ENCODE measurements around the gene AFF3.
A peak's percentile ranks its signal among the peaks of the same experiment; 100 is the strongest.
"Not testable (repeated sequence)": the region's sequence is repeated elsewhere in the genome, so short reads cannot be mapped to it uniquely, and the experiment has no call there.

The AFF3 gene

DNA sequence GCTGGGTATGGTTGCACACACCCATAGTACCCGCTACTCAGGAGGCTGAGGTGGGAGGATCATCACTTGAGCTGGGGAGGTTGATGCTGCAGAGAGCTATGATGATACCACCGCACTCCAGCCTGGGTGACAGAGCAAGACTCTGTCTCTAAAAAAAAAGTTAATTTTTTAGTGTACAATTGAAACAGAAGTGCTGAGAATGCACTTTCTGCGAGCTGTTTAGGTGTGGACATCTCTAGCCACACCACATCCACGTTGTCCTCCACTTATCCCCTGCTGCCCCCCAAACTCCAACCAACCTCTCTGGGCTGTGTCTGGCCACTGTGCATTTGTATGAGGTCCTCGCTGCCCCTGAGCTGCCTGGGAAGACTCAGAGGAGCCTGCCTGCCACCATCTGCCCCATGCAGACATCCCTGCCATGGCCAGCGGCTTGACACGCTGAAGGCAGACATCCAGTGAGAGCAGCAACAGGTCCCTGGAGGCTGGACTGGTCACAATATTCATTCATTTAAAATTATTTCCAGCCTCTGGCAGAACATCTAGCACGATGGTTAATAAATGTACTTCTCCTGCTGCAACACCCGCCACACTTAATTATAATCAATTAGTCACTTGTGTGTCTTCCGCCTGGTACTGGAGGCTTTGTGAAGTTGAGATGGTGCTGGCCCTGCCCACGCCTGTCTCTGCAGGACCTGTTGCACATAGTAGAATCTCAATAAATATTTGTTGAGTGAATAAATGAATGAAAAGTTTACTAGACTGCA is 3.7 kb upstream of the AFF3 start:
- no peak for DNase-seq

DNA sequence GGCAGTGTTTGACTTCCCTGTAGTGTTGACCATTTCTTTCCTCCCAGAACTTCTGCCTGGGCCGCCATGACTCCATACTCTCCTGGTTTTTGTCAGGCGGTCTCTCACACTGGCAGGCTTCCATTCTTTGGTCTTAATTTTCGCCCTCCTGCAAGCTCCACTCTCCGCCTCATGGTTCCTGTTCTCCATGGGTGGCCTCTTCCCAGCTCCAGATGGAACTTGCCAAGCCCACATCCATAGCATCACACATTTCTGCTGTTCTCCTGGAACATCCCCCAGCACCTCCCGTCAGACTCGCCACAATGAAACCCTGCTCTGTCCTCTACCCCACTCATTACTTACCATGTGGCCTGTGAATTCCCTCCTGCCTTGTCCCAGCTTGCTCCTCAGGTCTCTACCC is 896 bp upstream of the AFF3 start:
- no peak for DNase-seq

DNA sequence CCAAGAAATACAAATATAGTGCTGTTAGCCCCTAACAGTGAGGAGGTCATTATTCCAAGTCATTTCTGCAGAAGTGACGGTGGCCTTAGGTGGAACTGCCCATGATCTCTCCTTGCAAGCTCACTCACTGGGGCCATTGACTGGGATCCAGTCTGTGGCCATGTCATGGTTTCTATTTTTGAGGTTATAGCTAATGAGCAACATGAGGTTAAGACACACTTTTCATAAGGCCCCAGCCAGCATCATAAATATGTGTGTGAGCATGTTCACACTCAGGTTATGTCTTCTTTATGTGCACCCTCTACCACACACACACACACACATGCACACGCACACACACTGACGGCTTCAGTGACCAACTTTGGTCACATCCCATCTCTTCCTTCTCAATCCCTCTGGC is 484 bp downstream of the AFF3 start:
- DNase-seq, result no peak

DNA sequence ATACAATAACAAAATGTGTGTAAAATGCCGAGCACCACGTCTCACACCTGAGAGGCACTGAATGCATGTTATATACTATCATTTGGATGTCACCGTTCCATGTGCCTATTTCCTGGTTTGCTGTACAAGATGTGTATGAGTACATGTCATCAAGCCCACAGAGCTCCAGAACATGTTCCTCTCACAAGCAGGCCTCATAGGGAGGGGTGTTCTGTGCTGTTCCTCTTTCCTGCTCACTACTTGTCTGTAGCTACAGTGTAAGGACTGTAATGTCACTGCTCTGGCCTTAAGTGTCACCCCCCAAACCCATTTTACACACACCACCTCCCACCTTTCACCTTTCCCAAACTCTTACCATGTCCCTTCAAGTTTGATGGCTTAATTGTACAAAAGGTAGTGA is 1.8 kb downstream of the AFF3 start:
- no peak for DNase-seq

DNA sequence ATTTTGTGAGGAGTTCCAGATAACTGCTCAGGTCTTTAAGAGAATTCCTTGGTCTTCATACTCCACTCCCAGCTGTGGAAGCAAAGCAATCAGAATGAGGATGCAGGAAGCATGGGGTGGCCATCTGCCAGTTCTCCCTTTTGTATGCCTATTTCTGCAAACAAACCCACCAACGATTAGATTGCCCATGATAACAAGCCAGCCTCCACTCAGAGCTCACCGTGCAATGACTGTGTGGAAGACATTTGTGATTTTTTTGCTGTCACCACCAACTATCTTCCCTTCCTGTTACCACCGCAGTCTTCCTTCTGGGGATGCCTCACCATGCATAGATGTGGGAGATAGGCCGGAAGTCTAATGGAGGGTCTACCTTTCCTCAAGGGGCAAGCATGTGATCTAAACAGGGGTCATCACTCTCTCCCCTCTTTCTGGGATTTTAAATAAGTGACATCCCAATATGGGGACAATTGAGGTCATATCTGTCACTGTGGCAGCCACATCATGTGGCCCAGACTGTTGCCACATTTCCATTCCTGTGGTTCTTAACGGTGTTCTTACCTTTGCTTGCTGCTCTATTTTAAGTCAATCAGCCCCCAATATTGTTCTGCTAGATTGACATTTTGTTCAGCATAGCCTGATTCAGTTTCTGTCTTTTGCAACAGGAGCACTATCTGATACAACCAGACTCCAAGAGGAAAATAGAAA is 4.4 kb downstream of the AFF3 start:
- no peak for DNase-seq

DNA sequence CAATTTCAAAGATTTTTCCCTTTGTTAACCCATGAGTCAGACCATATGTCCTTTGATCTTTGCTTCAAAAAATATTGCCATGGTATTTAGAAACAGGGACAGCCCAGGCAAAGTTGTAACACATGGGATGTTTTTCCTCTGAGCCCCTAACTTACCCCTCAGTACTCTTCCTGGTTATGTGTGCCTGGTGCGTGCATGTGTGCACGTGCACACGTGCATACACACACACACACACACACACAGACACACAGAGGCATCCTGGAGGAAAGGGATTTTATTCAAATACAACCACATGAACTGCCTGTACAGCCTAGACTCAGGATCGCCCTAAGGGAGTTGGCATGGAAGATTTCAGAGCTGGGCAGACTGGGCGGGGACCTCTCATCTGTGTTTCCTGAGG is 5.1 kb downstream of the AFF3 start:
- DNase-seq, result peak in 1 of 2 experiments; percentile 3

DNA sequence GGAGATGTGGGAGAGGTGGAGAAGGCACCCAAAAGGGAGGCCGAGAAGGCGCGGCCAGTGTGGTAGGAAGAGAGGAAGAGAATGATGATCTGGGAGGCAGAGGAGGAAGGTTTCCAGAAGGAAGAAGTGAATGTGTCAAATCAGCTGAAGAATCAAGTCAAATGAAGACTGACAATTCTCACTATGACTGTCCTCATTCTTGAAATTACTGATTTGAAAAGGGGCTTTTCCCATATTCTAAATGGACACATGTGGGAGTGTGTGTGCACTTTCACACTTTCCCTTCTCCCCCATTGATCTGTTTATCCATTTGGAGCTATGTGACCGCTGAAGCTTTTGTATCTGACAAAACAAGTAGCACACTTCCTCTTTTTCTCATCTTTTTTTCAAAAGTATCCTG is 6.1 kb downstream of the AFF3 start:
- no peak for DNase-seq

DNA sequence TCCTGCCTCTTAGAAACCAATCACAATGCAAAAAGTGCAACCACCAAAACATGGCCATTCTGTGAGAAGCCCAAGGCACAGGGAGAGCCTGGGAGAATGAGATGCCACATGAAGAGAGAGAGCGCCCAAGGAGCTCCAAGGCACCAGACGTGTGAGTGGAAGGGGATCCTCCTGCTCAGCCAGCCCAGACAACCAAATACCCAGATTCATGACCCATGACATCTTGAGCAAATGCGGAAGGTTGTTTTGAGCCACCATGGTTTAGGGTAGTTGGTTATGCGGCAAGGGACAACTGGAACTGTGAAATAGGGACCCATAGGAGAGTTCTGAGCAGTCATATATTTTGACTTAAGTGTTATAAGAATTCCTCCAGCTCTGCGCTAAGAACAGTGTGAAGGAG is 7.0 kb downstream of the AFF3 start:
- DNase-seq, result no peak

DNA sequence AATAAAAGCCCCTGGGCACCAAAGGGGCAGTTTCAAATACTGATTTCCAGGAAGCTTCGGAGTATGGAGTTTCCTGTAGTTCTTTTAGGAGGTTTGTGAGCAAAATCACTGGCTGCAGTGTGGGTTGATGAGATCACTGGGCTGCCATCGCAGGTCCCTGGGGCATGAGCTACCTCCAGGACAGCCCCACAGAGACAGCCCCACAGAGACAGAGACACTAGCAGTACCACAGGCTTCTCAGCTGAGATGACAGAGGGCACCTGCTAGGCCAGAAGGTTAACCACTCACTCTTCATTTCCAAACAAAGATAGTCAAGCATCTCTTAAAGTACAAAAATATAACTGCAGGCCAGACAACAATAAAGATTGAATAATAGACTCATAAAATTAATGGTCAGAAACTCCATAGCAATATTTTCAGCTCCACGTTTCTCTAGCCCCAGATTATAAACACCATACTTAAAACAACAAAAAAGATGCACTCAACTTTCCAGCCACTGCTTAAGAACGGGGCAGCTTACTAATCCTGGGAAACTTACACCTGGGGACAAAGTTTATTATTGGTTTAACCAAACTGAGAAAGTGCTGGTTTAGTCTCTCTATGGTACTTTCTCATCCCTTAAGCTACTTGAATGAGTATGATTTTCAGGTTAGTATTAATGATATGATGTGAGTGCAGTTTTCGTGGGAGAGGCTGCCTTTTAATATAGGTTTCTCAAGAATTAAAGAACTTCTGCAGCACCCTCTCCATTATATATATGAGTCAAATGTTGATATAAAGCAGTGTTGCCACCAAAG is 11.6 kb downstream of the AFF3 start:
- no peak for DNase-seq

DNA sequence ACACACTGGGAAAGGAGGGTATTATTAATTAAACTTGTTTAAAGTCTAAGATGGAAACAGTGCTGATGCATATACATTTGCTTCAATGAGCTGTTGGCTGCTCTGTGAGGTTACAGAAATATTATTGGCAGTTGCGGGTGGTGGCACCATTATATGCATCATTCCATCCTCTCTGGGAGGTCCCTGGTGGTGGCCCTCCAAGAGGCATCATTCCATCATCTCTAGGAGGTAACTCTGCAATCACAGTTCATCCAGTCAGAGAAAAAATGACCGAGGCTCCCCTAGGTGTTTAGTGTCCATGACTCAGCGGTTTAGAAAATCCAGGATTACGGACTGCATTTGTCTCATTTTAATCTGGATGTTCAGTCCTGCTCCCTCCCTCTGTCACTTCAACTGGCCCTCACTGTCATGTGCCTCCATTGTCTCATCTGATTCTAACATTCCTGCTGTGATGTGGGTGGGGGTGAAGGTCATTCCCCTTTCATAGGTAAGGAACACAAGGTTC is 15.4 kb downstream of the AFF3 start:
- no peak for DNase-seq

DNA sequence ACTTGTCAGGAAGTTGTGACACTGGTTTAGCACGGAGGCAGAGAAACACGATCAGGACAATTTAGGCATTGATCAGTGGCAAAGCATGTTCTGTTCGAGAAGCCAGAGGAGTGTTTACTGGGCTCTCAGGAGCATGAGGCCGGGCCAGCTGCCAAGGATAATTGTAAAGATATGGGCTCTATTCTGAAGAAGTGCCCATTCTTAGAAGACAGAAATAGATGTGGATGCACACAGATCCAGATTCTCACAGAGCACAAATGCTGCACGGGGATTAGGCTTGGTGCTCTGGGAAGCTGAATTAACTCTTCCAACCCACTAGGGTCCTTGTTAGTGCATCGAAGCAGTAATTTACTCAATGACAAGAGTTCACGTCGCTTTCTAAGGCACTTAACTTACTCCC is 16.2 kb downstream of the AFF3 start:
- no peak for DNase-seq

DNA sequence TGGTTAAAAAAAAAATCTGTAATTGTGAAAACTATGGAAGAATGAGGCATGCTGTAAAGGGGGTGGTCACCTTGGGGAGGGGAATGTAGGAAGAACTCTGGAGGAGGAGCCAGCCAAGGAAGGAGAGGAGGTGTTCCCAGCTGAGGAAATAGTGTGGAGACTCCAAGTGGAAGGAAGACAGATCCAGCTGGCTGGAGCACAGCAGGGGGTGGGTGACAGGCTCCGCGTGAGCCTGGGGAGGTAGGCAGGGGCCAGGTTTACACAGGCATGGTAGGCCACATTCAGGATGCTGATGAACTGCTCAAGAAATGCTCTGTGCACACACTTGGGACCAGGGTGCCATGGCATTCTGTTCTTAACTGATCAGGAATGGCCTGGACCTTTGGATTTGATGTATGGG is 16.8 kb downstream of the AFF3 start:
- DNase-seq, result no peak

DNA sequence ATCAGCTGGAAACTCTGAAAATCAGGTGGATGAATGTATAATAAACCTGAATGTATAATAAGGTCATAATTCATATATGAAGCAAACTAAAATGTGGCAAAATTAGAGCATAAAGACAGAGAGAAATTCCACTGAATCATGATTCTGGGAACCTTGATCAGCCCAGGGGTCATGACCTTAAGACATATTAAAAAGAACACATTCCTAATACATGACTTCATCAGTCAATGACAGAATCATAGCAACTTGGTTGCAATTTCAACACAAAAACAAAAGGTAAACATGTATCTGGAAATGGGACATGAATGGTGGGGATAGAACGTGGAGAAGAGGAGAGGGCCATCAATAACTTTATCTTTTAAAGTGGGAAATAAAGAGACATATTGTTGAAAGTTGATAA is 17.6 kb downstream of the AFF3 start:
- no peak for DNase-seq

DNA sequence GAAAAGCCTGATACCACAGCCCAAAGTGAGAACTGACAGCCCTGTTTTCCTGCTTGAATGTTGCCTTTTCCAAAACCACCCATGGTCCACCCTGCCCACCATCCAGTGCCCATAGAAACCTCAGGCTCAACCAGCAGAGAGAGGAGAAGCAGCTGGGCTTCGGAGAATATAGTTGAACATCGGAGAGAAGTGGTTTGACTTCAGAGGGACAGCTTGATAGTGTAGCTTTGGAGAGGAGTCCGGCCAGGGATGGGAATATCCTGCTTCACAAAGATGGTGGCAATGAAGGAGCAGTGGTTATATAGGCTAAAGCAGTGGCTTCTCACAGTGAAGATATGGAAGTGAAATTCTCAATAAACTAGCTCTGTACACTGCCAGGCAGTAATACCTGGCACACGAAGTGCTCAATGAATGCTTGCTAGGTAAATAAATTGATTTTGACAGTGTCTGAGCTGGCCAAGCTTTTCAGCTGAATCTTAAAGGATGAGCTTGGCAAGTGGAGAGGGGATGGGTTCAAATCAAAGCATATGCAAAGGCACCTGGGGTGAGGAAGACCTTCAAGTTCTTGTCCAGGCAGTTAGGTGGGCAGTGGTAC is 21.2 kb downstream of the AFF3 start:
- DNase-seq, result no peak

DNA sequence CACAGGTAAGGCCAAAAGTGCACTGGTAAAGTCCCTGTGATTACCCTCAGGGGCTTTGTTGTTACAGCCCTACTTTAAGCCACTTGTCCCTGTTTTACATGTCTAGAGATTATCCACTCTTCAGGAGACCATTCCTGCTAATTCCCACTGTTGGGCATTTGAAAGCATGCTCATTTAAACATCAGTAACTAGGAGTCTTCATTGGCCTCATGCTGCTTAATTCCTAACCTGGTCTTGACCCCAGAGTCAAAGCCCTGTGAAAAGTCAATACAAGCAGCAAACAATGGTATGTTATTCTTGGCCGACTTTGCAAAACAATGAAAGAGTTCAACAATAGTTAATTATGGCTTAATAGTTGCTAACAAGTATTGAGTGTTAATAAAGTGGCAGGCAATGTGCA is 23.2 kb downstream of the AFF3 start:
- no peak for DNase-seq

DNA sequence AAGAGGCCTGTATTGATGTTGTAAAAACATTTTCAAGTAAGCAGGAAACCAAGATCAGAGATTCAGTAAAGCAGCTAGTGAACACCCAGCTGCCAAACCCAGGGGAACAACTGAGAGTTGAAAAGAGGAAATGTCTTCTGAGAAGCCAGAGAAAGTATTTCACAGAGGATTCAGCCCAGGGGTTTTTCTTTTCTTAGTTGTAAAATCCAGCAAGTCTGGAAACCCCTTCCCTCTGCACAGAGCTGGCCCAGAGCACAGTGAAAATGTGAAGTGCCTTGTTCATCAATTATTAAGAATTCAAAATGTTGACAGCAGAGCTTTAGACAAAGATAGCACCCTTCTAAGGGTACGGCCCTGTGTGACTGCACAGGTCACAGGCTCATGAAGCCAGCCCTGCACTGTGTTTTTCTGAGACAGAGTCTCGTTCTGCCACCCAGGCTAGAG is 28.4 kb downstream of the AFF3 start:
- DNase-seq, result no peak

DNA sequence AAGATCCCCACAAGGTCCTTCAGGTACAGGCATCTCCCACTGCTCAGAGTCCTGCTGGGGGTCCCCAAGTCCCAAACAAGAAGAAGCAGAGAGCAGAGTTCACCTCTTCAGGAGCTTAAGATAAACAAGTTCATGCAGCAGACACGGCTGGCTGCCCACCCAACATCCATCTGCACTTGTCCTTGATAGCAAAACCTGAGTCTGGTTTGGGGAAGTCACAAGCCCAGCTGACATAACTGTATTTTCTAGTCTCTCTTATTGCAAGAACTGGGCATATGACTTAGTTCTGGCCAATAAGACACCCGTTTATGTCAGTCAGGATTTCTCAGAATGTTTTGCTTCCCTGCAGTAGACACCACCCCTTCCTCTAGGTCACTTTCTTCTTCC is 31.8 kb downstream of the AFF3 start:
- no peak for DNase-seq

DNA sequence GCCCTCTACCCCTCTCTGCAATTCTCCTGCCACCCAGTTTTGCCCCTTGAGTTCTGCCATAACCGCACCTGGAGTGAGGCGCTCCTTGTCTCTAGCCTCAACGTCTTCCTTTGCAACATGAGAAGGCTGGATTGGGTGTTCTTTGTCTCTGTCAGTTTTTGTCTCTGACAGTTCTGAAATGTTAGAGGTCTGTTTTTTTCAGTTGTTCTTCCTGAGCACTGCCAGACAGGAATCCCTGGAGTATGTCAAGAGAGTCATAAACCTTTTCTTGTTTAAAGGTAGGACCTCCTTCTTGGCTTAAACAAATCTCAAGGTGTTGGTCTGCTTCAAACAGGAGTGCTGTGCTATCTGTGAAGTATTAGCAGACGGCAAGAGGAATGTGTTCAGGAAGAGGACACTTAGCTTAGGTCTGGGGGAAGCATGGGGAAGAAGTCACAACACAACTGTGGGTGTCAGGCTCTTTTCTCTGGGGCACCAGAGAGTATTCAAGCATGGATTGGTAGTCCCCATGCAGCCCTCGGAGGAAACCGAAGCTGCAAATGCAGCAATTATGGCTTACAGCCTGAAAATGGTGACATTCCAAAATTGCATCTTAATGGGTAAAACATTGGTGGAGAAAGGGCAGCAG is 32.3 kb downstream of the AFF3 start:
- DNase-seq, result no peak

DNA sequence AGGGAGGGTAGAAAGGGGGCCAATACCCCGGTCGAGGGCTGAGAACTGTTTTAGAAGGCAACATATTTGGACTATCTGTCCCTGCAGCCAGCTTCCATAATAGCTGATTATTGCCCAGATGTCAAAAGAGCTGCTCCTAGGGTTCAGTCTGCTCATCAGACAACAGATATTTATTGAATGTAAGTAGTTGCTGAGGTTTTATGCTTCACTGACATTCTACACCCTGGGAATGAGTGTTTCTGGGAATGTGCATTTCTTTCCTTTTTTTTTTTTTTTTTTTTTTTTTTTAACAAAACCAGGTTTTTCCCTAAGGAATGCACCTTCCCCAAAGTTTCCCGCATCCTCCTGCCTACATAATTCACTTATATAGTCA is 33.8 kb downstream of the AFF3 start:
- DNase-seq, result not testable (repeated sequence)

DNA sequence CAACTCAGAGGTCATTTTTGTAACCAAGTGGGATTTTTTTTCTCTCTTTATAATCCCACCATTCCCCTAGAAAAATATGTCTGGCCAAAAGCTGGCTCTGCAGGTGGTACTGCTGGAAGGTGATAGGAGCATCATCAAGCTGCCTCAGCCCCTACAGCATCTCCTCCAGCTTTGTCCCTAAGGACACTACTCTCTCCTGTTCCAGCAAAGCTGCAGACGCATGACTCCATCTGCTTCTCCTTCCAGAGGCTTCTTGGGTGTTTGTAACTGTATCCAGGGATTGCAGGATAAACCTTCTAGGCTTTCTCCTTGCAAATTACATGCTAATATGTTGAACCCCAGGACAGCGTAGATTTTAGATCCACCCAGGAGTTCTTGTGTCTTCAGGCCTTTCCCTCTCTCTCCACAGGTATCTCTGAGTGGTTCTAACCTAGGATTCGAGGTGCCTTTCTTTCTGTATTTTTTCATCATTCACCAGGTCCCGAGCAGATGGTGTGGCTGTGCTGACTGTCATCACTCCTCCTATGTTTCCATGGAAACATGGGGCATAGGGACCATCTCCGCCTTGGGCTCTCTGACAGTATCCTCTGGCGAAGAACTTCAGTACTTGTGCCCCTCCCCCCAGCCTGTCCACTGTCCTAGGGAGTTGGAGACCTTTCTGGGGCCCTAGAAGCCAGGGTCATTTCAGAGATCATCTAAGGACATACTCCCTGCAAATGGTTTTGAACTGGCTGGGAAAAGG is 34.3 kb downstream of the AFF3 start:
- no peak for DNase-seq

DNA sequence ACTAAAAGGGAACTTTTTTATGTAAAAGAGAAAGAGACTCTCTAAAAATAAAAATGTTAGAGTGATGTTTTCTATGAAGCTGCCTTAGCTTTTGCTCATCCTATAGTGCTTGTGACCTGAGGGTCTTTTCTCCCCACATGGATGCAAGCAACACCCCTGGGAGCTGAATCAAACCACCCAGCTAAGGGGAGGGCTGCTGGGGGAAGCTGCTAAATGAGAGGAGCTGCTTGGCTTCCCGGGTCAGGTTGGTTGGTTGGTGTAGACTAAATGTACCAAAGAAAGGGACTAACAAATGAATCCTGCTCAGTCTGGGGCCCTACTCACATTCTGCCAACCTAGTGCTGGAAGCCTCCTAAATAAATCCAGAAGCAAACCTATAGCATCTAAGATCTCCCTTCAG is 35.0 kb downstream of the AFF3 start:
- DNase-seq, result no peak

DNA sequence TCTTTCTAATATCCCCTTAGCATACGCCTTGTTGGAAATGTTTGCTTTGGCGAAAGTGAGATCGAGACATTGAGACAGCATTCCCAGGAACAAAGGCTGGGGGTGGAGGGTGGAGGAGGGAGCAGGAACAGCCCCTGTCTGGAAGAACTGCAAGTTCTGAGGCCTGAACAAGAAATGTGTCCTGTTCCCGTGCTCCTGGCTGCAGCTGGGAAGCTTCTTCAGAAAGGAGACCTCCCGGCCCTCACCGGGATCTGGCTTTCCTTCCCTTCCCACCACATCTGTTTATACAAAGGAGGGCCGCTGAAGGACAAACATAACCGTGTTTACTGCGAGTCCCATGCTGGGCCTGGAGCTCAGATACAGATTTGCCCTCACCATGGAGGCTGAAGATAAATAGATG is 35.9 kb downstream of the AFF3 start:
- DNase-seq, result no peak
